B cell (primary cell): ENCODE measurements around the gene RCN1.

ENCODE experiments used
- EZH2 ChIP-seq: IDR thresholded peaks from 2 replicates; pipeline ENCODE4 v1.6.1; 2012; ENCODE audit warnings: borderline replicate concordance, low read depth, mild to moderate bottlenecking, moderate library complexity, low read length; ENCODE audit not compliant: insufficient read depth, poor library complexity, severe bottlenecking
- TF ChIP-seq, protein P1 (sequence below): fragments of 200-600 bp; IDR thresholded peaks from one replicate; pipeline ENCODE4 v1.8.0; 2022; ENCODE audit warnings: antibody characterized with exemption, mild to moderate bottlenecking

GRCh38 chr11:32137869-32138268, 47.0 kb downstream of the RCN1 start:
- TF ChIP-seq, protein P1, sequence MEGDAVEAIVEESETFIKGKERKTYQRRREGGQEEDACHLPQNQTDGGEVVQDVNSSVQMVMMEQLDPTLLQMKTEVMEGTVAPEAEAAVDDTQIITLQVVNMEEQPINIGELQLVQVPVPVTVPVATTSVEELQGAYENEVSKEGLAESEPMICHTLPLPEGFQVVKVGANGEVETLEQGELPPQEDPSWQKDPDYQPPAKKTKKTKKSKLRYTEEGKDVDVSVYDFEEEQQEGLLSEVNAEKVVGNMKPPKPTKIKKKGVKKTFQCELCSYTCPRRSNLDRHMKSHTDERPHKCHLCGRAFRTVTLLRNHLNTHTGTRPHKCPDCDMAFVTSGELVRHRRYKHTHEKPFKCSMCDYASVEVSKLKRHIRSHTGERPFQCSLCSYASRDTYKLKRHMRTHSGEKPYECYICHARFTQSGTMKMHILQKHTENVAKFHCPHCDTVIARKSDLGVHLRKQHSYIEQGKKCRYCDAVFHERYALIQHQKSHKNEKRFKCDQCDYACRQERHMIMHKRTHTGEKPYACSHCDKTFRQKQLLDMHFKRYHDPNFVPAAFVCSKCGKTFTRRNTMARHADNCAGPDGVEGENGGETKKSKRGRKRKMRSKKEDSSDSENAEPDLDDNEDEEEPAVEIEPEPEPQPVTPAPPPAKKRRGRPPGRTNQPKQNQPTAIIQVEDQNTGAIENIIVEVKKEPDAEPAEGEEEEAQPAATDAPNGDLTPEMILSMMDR: no peak
- no peak for TF ChIP-seq EZH2
